ENCODE results near the gene SDF2L1. TPM values are rescaled to one million over a fixed set of nuclear protein-coding genes. Genes with fewer than 3 reads are reported as not detected.

The SDF2L1 gene
- total RNA-seq, 1 donor from 2014 or later = 23.2 TPM

- Mint-ChIP-seq H3K9me3 (ENCODE audit: unreplicated experiment) (no peaks in the 10 kb centered on the region), H3K36me3 (ENCODE audit: unreplicated experiment) (peaks cover 14% of the 10 kb centered on the region), H3K4me1 (ENCODE audit: unreplicated experiment) (peaks cover 43% of the 10 kb centered on the region), H3K27me3 (ENCODE audit: unreplicated experiment) (no peaks in the 10 kb centered on the region), H3K27ac (ENCODE audit: unreplicated experiment) (no peak overlapping the region), H3K4me3 (ENCODE audit: unreplicated experiment) (no peak overlapping the region)
- DNase-seq (ENCODE audit: extremely low spot score, unreplicated experiment) = no peak
- TF ChIP-seq CTCF (IDR thresholded peaks at IDR 0.05) = no peak
Observed at GRCh38 chr22:21623648-21623970, 18.5 kb upstream of the SDF2L1 start.

DNA sequence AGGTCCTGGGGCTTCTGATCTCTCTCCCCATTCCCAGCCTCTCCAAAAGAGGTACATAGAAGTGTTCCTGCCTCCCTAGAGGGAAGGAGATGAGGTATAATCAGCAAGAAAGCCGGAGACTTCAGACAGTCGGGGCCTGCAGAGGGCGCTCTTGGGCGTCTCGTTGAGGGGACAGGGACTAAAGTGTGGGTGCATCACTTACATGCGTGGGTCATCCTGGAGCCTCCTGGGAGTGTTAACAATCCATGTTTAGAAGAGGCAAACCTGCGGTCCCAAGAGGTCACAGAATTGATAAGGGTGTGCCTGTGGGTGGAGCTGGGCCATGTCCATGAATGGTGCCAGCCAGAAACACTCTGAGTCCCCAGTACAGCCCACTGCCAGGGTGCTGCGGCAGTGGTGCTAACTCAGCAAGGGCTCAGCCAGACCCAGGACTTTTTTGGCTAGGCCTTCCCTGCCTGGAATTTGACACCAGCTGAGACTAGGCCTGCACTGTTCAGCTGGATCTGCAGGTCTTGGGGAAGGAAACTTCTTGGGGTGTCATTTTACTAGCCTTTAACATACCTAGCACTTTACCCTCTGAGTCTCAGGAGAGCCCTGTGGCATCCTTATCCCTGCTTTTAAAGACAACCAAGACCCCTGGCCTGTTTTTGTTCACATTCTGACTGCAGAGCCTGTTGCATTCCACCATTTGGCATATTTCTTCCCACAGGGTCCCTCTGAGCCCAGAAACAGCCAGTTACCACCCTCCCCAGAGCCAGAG lies 17.8 kb upstream of the SDF2L1 start:
- peak; percentile 56 for TF ChIP-seq CTCF (IDR thresholded peaks at IDR 0.05)
- Mint-ChIP-seq H3K9me3 (ENCODE audit: unreplicated experiment) (no peaks in the 10 kb centered on the region), H3K27ac (ENCODE audit: unreplicated experiment) (peak overlapping the region; percentile 70), H3K36me3 (ENCODE audit: unreplicated experiment) (peaks cover 14% of the 10 kb centered on the region), H3K4me3 (ENCODE audit: unreplicated experiment) (no peak overlapping the region), H3K4me1 (ENCODE audit: unreplicated experiment) (peaks cover 45% of the 10 kb centered on the region), H3K27me3 (ENCODE audit: unreplicated experiment) (no peaks in the 10 kb centered on the region)
- no peak for DNase-seq (ENCODE audit: extremely low spot score, unreplicated experiment)

DNA sequence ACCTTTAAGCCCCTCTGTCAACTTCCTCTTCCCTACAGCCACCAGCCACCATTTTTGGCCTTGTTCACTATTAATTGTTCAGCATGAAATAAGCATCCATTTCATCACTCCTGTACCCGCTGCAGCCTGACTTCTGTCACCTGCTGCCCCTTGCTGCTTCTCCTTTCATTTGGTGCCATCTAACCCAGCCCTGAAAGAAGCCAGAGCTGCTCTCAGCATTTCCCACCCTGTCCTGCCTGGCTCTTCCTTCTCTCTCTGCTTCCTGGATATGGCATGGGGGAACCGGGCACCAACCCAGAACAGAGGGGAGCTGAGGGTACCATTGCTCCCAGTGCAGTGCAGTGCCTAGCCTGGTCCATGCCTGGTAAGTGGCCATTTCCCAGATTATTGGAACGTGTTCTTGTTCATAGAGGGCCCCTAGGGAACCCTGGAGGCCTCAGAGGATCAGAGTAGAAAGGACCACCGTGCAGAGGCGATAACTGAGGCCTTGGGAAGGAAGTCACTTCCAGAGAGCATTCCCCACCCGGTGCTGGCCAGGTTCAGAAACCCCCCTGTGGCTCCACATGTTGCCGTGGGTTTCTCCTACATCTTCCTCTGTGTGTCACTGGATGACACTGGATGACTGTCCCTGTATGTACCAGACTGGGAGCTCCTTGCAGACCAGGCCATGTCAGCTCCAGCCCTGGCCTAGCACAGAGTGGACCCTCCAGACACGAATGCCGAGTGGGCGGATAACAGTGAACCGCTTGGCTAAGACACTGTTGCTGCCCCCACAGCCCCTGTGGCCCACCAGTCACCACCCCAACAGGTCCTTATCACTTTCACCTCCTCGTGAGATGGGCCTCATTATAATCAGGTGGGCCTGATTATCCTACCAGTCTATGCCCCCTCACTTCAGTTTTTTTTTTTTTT lies 17.0 kb upstream of the SDF2L1 start:
- no peaks in the 10 kb centered on the region for H3K9me3 Mint-ChIP-seq (ENCODE audit: unreplicated experiment)
- H3K4me1 Mint-ChIP-seq (ENCODE audit: unreplicated experiment) = peaks cover 40% of the 10 kb centered on the region
- no peak for DNase-seq (ENCODE audit: extremely low spot score, unreplicated experiment)
- H3K27me3 Mint-ChIP-seq (ENCODE audit: unreplicated experiment) = no peaks in the 10 kb centered on the region
- peaks cover 14% of the 10 kb centered on the region for H3K36me3 Mint-ChIP-seq (ENCODE audit: unreplicated experiment)
- TF ChIP-seq CTCF (IDR thresholded peaks at IDR 0.05) = no peak
- no peak overlapping the region for H3K4me3 Mint-ChIP-seq (ENCODE audit: unreplicated experiment)
- peak overlapping the region; percentile 70 for H3K27ac Mint-ChIP-seq (ENCODE audit: unreplicated experiment)

- no peak overlapping the region for H3K4me3 Mint-ChIP-seq (ENCODE audit: unreplicated experiment)
- peaks cover 13% of the 10 kb centered on the region for H3K36me3 Mint-ChIP-seq (ENCODE audit: unreplicated experiment)
- no peak for TF ChIP-seq CTCF (IDR thresholded peaks at IDR 0.05)
- no peaks in the 10 kb centered on the region for H3K9me3 Mint-ChIP-seq (ENCODE audit: unreplicated experiment)
- no peak for DNase-seq (ENCODE audit: extremely low spot score, unreplicated experiment)
- peaks cover 34% of the 10 kb centered on the region for H3K4me1 Mint-ChIP-seq (ENCODE audit: unreplicated experiment)
- H3K27me3 Mint-ChIP-seq (ENCODE audit: unreplicated experiment) = no peaks in the 10 kb centered on the region
- H3K27ac Mint-ChIP-seq (ENCODE audit: unreplicated experiment) = no peak overlapping the region
Observed at GRCh38 chr22:21626073-21626734, 15.9 kb upstream of the SDF2L1 start.

All from osteocyte (in vitro differentiated cells).